ENCODE results near the gene ARHGAP26. TPM values are rescaled to one million over a fixed set of nuclear protein-coding genes. Genes with fewer than 3 reads are reported as not detected.

Gene ARHGAP26
- total RNA-seq, 1 donor from 2014 or later, result 42.1 TPM

GRCh38 chr5:143271431-143271830 is 501.3 kb downstream of the ARHGAP26 start:
- intact Hi-C loops (cut with DNase I), result no loop called here
- DNase-seq, result no peak
- peaks cover 17% of the 10 kb centered on the region for H3K9me3 ChIP-seq
- no peaks in the 10 kb centered on the region for H3K27me3 ChIP-seq (ENCODE audit: low read depth)
- H3K4me1 ChIP-seq, result no peaks in the 10 kb centered on the region
- H3K4me3 ChIP-seq, result no peak overlapping the region
- H3K36me3 ChIP-seq, result no peaks in the 10 kb centered on the region
- no peak for TF ChIP-seq CTCF (IDR thresholded peaks at IDR 0.05)
- ATAC-seq, result no peak
- H3K27ac ChIP-seq, result no peak overlapping the region

DNA sequence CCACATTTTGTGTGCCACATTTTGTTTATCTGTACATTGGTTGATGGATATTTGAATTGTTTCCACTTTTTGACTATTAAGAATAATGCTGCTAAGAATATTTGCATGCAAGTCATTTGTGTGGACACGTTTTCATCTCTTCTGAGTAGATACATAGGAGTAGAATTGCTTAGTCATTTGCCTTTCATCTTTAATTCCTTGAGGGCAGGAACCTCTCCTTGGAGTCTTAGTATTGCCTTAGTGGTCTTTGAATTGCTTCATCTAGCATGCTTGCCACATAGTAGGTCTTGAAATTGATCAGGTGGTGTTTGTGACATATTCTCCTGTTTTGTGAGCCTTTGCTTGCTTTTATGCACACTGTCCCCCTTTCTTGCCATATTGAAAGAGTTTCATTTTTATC is 504.8 kb downstream of the ARHGAP26 start:
- intact Hi-C loops (cut with DNase I), result no loop called here
- peaks cover 2% of the 10 kb centered on the region for H3K9me3 ChIP-seq
- H3K36me3 ChIP-seq, result peaks cover 12% of the 10 kb centered on the region
- no peaks in the 10 kb centered on the region for H3K27me3 ChIP-seq (ENCODE audit: low read depth)
- no peak for TF ChIP-seq CTCF (IDR thresholded peaks at IDR 0.05)
- no peaks in the 10 kb centered on the region for H3K4me1 ChIP-seq
- DNase-seq (no peak), ATAC-seq (no peak)
- H3K27ac ChIP-seq, result no peak overlapping the region
- H3K4me3 ChIP-seq, result no peak overlapping the region

DNA sequence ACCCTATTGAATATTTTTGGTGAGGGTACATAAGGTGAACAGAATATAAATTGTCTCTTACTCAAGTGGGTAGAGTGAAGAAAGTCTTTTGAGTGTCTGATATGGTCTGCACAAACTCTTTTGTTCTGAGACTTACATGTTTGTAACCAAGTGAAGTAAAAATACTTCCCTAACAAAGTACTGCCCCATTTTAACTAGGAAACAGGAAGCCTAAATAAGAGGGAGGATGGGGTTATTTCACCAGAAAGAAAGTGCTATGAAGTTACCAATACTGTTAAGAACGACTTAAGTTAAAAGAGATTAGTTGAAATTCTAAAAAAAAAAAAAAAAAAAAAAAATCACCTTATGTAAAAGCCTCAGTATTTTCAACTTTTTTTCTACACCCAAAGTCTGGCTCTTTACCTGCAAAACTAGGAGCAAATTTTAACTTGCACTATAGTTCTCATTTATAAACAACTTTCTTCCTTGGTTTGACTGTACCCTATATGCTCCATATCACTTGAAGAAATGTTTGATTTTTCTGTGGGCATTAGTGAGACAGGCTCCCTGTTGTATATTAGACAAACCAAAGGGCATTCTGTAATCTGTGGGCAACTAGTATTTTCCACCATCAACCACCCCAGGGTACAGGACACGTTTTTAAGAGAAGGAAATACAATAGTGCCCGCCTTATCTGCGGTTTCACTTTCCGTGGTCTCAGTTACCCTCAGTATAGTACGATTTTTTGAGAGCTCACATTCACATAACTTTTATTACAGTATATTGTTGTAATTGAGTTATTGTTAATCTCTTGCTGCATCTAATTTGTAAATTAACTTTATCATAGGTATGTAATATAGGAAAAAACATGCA is 505.6 kb downstream of the ARHGAP26 start:
- Histone ChIP-seq H3K4me1 (no peaks in the 10 kb centered on the region), H3K36me3 (peaks cover 13% of the 10 kb centered on the region), H3K27ac (no peak overlapping the region), H3K4me3 (no peak overlapping the region), H3K27me3 (ENCODE audit: low read depth) (no peaks in the 10 kb centered on the region), H3K9me3 (no peaks in the 10 kb centered on the region)
- DNase-seq, result no peak
- intact Hi-C loops (cut with DNase I), result no loop called here
- no peak for TF ChIP-seq CTCF (IDR thresholded peaks at IDR 0.05)
- ATAC-seq, result no peak

- Histone ChIP-seq H3K27me3 (ENCODE audit: low read depth) (no peaks in the 10 kb centered on the region), H3K27ac (no peak overlapping the region), H3K4me3 (no peak overlapping the region), H3K36me3 (peaks cover 23% of the 10 kb centered on the region), H3K9me3 (no peaks in the 10 kb centered on the region), H3K4me1 (no peaks in the 10 kb centered on the region)
- intact Hi-C loops (cut with DNase I), result no loop called here
- TF ChIP-seq CTCF (IDR thresholded peaks at IDR 0.05), result no peak
- DNase-seq, result no peak
- no peak for ATAC-seq
Observed at GRCh38 chr5:143277536-143277935, 507.4 kb downstream of the ARHGAP26 start.

Other genes with a start within 250 kb of the ARHGAP26 start
- gene FGF1, start 84.3 kb upstream of the ARHGAP26 start, total RNA-seq, result 0.97 TPM